OCI-LY7 (cell line): ENCODE measurements around the gene ZNF74.

ENCODE experiments used
- CTCF ChIP-seq: fragments of 200-600 bp; sonication (generic); conservative IDR thresholded peaks from 2 replicates; pipeline ENCODE4 v1.5.1; 2014; ENCODE audit warnings: mild to moderate bottlenecking, antibody characterized with exemption, low read length, moderate library complexity, mixed read lengths
- EZH2phosphoT487 ChIP-seq: fragments of 200-600 bp; sonication (generic); IDR thresholded peaks from 2 replicates; pipeline ENCODE4 v1.6.1; 2018; ENCODE audit warnings: low read depth, borderline replicate concordance, mild to moderate bottlenecking, mixed run types, antibody characterized with exemption, low read length, moderate library complexity, mixed read lengths

GRCh38 chr22:20437613-20438426 is 43.9 kb downstream of the ZNF74 start, which contains the start of gene SCARF2:
- TF ChIP-seq CTCF = no peak
- TF ChIP-seq EZH2phosphoT487 = no peak
